Measurements from ENCODE around the gene KRTAP12-1.

The KRTAP12-1 gene

DNA sequence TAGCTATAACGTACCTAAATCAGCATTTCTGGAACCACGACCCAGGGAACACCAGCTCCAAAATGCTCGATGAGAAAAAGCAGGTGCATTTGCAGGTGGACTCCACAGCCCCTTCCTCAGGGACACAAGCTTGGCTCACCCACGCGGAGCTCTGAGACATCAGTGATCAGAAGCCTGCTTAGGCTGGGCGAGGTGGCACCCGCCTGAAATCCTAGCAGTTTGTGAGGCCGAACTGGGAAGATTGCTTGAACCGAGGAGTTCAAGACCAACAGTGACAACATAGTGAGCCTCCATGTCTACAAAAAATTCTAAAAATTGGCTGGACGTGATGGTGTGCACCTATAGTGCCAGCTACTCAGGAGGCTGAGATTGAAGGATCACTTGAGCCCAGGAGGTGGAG is 31.9 kb upstream of the KRTAP12-1 start:
- Histone ChIP-seq H3K27me3 (peaks cover 78% of the 10 kb centered on the region), H3K4me3 (ENCODE audit: low read depth, low read length) (no peak overlapping the region), H3K36me3 (no peaks in the 10 kb centered on the region), H3K9me3 (no peaks in the 10 kb centered on the region), H3K4me1 (no peaks in the 10 kb centered on the region)
- no peak for DNase-seq
- TF ChIP-seq, protein P1, sequence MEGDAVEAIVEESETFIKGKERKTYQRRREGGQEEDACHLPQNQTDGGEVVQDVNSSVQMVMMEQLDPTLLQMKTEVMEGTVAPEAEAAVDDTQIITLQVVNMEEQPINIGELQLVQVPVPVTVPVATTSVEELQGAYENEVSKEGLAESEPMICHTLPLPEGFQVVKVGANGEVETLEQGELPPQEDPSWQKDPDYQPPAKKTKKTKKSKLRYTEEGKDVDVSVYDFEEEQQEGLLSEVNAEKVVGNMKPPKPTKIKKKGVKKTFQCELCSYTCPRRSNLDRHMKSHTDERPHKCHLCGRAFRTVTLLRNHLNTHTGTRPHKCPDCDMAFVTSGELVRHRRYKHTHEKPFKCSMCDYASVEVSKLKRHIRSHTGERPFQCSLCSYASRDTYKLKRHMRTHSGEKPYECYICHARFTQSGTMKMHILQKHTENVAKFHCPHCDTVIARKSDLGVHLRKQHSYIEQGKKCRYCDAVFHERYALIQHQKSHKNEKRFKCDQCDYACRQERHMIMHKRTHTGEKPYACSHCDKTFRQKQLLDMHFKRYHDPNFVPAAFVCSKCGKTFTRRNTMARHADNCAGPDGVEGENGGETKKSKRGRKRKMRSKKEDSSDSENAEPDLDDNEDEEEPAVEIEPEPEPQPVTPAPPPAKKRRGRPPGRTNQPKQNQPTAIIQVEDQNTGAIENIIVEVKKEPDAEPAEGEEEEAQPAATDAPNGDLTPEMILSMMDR (IDR thresholded peaks at IDR 0.05; ENCODE audit: low read depth, low read length) = no peak

GRCh38 chr21:44713130-44713529 is 31.2 kb upstream of the KRTAP12-1 start:
- no peak for DNase-seq
- TF ChIP-seq, protein P1 (IDR thresholded peaks at IDR 0.05; ENCODE audit: low read depth, low read length) = no peak
- H3K27me3 ChIP-seq = peaks cover 79% of the 10 kb centered on the region

GRCh38 chr21:44712203-44713028 is 30.5 kb upstream of the KRTAP12-1 start:
- Histone ChIP-seq H3K9me3 (no peaks in the 10 kb centered on the region), H3K36me3 (no peaks in the 10 kb centered on the region), H3K4me3 (ENCODE audit: low read depth, low read length) (no peak overlapping the region), H3K4me1 (no peaks in the 10 kb centered on the region), H3K27me3 (peaks cover 85% of the 10 kb centered on the region)
- TF ChIP-seq, protein P1 (IDR thresholded peaks at IDR 0.05; ENCODE audit: low read depth, low read length) = no peak
- no peak for DNase-seq

More at GRCh38 chr21:44713130-44713529, 31.2 kb upstream of the KRTAP12-1 start:
- H3K4me3 ChIP-seq (ENCODE audit: low read depth, low read length) = no peak overlapping the region
- H3K36me3 ChIP-seq = no peaks in the 10 kb centered on the region
- H3K9me3 ChIP-seq = no peaks in the 10 kb centered on the region
- H3K4me1 ChIP-seq = no peaks in the 10 kb centered on the region

DNA sequence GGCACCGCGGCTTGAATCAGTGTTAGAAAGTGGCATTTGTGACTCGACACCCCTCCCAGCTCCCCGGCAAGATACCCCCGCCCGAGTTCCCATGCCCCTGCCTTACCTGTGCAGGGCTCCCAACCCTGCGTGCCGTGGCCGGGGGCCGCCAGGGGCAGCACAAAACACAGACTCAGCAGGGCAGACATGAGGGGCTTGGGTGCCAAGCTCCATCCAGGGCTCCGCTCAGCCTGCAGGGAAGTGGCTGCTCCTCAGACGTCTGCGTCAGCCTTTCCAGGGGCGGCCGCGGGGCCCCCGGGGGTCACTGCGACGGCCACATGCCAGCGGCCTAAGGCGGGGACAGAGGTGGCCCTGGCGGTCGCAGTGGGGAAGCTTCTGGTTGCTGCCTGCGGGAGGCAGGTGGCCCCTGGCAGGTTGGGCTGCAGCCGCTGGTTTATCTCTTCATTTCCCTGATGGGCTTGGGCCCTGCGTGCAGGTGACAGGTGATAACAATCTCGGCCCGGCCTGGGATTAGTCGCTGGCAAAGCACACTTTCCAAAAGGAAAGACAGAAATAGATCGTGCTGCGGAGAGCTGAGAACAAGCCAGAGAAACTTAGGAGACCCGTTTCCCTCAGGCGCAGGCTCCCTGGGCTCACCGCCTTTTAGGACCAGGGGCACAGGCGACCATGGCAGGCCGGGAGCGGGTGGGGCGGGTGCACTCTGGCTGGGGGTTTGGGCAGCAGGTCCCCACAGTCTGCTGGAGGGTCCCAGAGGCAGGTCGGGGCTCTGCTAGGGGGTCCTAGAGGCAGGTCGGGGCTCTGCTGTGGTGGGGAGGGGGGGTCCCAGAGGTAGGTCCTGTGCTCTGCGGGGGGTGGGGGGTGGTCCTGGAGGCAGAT is 29.6 kb upstream of the KRTAP12-1 start, which contains the start of gene TSPEAR:
Gene TSPEAR, minus strand, starts transcription at position 246 of the 876 bp plus-strand sequence. Its CDS starts 58 bp downstream, at position 188.
- no peak within 1 kb of the TSS for H3K4me3 ChIP-seq (ENCODE audit: low read depth, low read length)
- TF ChIP-seq, protein P1 (IDR thresholded peaks at IDR 0.05; ENCODE audit: low read depth, low read length) = no peak
- H3K27me3 ChIP-seq = peaks cover 87% of the 10 kb centered on the region
- no peaks in the 10 kb centered on the region for H3K9me3 ChIP-seq
- H3K4me1 ChIP-seq = no peaks in the 10 kb centered on the region
- DNase-seq = no peak
- H3K36me3 ChIP-seq = no peaks in the 10 kb centered on the region

DNA sequence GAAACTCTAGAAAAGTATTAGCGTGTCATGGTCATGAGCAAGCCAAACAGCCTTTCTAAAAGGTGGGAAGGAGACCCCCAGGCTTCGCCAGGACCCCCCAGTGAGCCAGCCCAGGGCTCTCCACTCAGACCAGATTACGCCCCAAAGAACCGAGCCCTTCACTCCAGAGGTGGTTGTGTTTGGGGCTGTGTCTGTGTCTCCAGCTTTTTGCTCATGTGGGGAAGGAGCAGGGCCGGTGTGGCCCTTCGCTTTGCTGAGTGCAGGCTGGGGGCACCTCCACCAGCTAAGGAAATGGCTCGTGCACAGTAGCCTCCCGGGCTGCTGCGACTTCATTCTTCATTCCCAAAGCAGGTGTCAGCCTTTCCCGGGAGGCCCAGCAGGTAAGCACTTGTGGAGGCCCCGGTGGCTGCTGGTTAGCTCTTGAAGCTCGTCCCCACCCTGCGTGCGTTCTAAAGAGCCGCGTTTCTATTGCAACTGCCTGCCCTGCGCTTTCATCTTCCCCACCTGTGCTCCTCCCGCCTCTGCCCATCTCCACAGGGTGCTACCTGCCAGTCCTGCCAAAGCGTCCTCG is 28.9 kb upstream of the KRTAP12-1 start:
- peaks cover 91% of the 10 kb centered on the region for H3K27me3 ChIP-seq
- H3K36me3 ChIP-seq = no peaks in the 10 kb centered on the region
- H3K4me1 ChIP-seq = no peaks in the 10 kb centered on the region
- no peak for DNase-seq
- H3K4me3 ChIP-seq (ENCODE audit: low read depth, low read length) = no peak overlapping the region
- TF ChIP-seq, protein P1 (IDR thresholded peaks at IDR 0.05; ENCODE audit: low read depth, low read length) = no peak
- no peaks in the 10 kb centered on the region for H3K9me3 ChIP-seq

Measured in BE2C (cell line).